ENCODE measurements around the gene ACKR3. TPM values are rescaled to one million over a fixed set of nuclear protein-coding genes. Genes with fewer than 3 reads are reported as not detected.

ACKR3 gene
- total RNA-seq, 1 experiment from 2014 or later, result not detected

DNA sequence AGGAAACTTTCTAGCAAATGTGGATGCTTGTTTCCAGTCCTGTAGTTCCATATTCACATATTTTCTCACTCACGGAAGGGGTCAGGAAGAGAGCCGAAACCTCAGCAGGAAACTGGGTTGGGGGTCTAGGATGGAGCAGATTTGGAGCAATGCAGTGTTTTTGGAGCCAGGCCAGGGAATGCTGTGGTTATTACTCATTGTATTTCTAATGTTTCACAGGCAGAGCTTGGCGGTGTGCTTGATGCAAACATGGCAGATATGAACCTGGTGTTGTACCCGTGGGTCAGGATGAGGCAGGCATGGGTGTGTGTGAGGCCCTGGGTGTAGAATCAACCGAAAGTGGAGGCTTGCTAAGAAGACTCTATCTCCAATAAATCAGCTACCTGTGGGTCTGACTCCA is 34.6 kb upstream of the ACKR3 start:
- no TSS peak for BruUV-seq (replicated peaks)
- CTCF ChIA-PET, result no interaction called here
- no peak for DNase-seq (ENCODE audit: low read depth, low spot score)

DNA sequence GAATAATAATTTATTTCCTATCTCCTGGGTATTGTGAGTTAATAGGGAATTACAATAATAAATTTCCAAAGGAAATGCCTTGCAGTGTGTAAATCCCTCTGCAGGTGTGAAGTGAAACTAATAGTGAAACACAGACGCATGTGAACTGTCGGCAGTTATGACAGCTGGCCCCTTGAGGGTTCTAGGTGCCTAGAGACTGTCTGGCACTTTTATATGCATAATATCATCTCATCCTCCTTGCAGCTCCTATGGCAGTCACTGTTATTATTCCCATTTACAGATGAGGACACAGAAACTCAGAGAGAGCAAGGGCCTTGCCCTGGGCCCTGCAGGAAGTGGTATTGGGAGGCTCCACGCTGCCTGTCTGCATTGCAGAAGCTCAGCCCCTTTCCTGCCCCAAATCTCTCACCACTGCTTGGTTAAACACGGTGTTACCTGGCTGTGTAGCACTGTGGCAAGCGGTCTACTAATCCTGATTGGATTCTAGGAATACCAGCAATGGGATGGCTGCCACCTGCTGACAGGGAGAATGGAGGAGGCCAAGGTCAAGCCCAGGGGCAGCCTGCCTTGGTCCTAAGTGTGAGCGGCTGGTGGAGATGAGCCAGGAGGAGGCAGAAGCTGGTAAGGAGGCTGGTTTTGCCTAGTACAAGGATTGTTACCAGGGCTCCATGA is 32.8 kb upstream of the ACKR3 start:
- POLR2A ChIA-PET, result no interaction called here
- no peak overlapping the region for H3K27ac ChIP-seq (ENCODE audit: low read length)
- no peaks in the 10 kb centered on the region for H3K4me1 ChIP-seq (ENCODE audit: control insufficient read depth, insufficient read depth, low read length)
- ATAC-seq (no peak), DNase-seq (ENCODE audit: low read depth, low spot score) (no peak)
- TF ChIP-seq TCF7L2 (IDR thresholded peaks at IDR 0.05; ENCODE audit: low read depth, low read length) (no peak), REST (IDR thresholded peaks at IDR 0.05; ENCODE audit: insufficient read depth in 1 of 2, low read depth in 2 of 2, low read length in 1 of 2) (no peak), POLR2AphosphoS5 (IDR thresholded peaks at IDR 0.05; ENCODE audit: low read depth, low read length) (no peak), SIN3A (IDR thresholded peaks at IDR 0.05; ENCODE audit: borderline replicate concordance, insufficient read depth, low read depth, low read length) (no peak)
- TF ChIP-seq, protein P1, sequence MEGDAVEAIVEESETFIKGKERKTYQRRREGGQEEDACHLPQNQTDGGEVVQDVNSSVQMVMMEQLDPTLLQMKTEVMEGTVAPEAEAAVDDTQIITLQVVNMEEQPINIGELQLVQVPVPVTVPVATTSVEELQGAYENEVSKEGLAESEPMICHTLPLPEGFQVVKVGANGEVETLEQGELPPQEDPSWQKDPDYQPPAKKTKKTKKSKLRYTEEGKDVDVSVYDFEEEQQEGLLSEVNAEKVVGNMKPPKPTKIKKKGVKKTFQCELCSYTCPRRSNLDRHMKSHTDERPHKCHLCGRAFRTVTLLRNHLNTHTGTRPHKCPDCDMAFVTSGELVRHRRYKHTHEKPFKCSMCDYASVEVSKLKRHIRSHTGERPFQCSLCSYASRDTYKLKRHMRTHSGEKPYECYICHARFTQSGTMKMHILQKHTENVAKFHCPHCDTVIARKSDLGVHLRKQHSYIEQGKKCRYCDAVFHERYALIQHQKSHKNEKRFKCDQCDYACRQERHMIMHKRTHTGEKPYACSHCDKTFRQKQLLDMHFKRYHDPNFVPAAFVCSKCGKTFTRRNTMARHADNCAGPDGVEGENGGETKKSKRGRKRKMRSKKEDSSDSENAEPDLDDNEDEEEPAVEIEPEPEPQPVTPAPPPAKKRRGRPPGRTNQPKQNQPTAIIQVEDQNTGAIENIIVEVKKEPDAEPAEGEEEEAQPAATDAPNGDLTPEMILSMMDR (IDR thresholded peaks at IDR 0.05), result no peak
- H3K9me3 ChIP-seq (ENCODE audit: control insufficient read depth, insufficient read depth, low read depth, low read length), result no peaks in the 10 kb centered on the region
- H3K27me3 ChIP-seq (ENCODE audit: control insufficient read depth, insufficient read depth, low read length), result peaks cover 3% of the 10 kb centered on the region
- no TSS peak for BruUV-seq (replicated peaks)
- in situ Hi-C loops (cut with HindIII; ENCODE audit: low pct_unique_long_range_greater_than_20kb, low sequenced_read_pairs) (no loop called here), intact Hi-C loops (cut with micrococcal nuclease; ENCODE audit: unreplicated experiment) (no loop called here)
- H3K4me3 ChIP-seq (ENCODE audit: low read depth in 2 of 2, low read length in 2 of 2), result no peak overlapping the region
- H3K36me3 ChIP-seq (ENCODE audit: control insufficient read depth, insufficient read depth, low read length), result no peaks in the 10 kb centered on the region; the same call in 1 of the 2 replicates
- CTCF ChIA-PET, result no interaction called here

More for the DNA sequence above, 34.6 kb upstream of the ACKR3 start:
- Histone ChIP-seq H3K36me3 (ENCODE audit: control insufficient read depth, insufficient read depth, low read length) (no peaks in the 10 kb centered on the region), H3K27me3 (ENCODE audit: control insufficient read depth, insufficient read depth, low read length) (peaks cover 4% of the 10 kb centered on the region), H3K27ac (ENCODE audit: low read length) (no peak overlapping the region), H3K4me3 (ENCODE audit: low read depth in 2 of 2, low read length in 2 of 2) (no peak overlapping the region), H3K4me1 (ENCODE audit: control insufficient read depth, insufficient read depth, low read length) (no peaks in the 10 kb centered on the region), H3K9me3 (ENCODE audit: control insufficient read depth, insufficient read depth, low read depth, low read length) (no peaks in the 10 kb centered on the region)
- POLR2A ChIA-PET, result no interaction called here
- in situ Hi-C loops (cut with HindIII; ENCODE audit: low pct_unique_long_range_greater_than_20kb, low sequenced_read_pairs) (no loop called here), intact Hi-C loops (cut with micrococcal nuclease; ENCODE audit: unreplicated experiment) (no loop called here)
- no peak for ATAC-seq
- TF ChIP-seq POLR2AphosphoS5 (IDR thresholded peaks at IDR 0.05; ENCODE audit: low read depth, low read length) (no peak), REST (IDR thresholded peaks at IDR 0.05; ENCODE audit: insufficient read depth in 1 of 2, low read depth in 2 of 2, low read length in 1 of 2) (no peak), TCF7L2 (IDR thresholded peaks at IDR 0.05; ENCODE audit: low read depth, low read length) (no peak), SIN3A (IDR thresholded peaks at IDR 0.05; ENCODE audit: borderline replicate concordance, insufficient read depth, low read depth, low read length) (no peak)
- TF ChIP-seq, protein P1 (IDR thresholded peaks at IDR 0.05), result no peak
